Trophoblast cell (in vitro differentiated cells and primary cell): Measurements from ENCODE around the gene DCP1B.

Experiments used
- DNase-seq, 2 donors: peaks; one replicate each; pipeline ENCODE4 v3.0.0-alpha.2; 2016
- H2AFZ ChIP-seq: 2 replicates; pipeline ENCODE4 v1.6.1; 2013; ENCODE audit warnings: low read length, moderate library complexity, mild to moderate bottlenecking; ENCODE audit not compliant: insufficient read depth, poor library complexity
- H2AK5ac ChIP-seq: 2 replicates; pipeline ENCODE4 v1.6.1; 2013; ENCODE audit warnings: mild to moderate bottlenecking, low read length
- H2BK120ac ChIP-seq: 2 replicates; pipeline ENCODE4 v1.6.1; 2013; ENCODE audit warnings: low read length, mild to moderate bottlenecking, moderate library complexity; ENCODE audit not compliant: insufficient read depth, poor library complexity
- H2BK12ac ChIP-seq: 2 replicates; pipeline ENCODE4 v1.6.1; 2013; ENCODE audit warnings: mild to moderate bottlenecking, low read length, moderate library complexity
- H2BK5ac ChIP-seq: 2 replicates; pipeline ENCODE4 v1.6.1; 2013; ENCODE audit warnings: low read length, low read depth, moderate library complexity, mild to moderate bottlenecking; ENCODE audit not compliant: poor library complexity
- H3K14ac ChIP-seq: 2 replicates; pipeline ENCODE4 v1.6.1; 2013; ENCODE audit warnings: mild to moderate bottlenecking, low read length
- H3K18ac ChIP-seq: 2 replicates; pipeline ENCODE4 v1.6.1; 2013; ENCODE audit warnings: mild to moderate bottlenecking, low read length
- H3K23ac ChIP-seq: 2 replicates; pipeline ENCODE4 v1.6.1; 2013; ENCODE audit warnings: low read length
- H3K27ac ChIP-seq: 2 replicates; pipeline ENCODE4 v1.5.1; 2013; ENCODE audit warnings: low read depth, mild to moderate bottlenecking, inconsistent platforms, low read length, moderate library complexity
- H3K27me3 ChIP-seq: 2 replicates; pipeline ENCODE4 v1.6.1; 2013; ENCODE audit warnings: inconsistent platforms, mild to moderate bottlenecking, low read length, moderate library complexity; ENCODE audit not compliant: insufficient read depth
- H3K36me3 ChIP-seq, 2 experiments: 1 replicate in 1 of 2; 2 replicates in 1 of 2; pipeline ENCODE4 v1.6.1; 2013; ENCODE audit warnings: low read length in 2 of 2, mild to moderate bottlenecking in 2 of 2, moderate library complexity in 1 of 2; ENCODE audit not compliant: insufficient read depth in 2 of 2, control insufficient read depth in 1 of 2
- H3K4ac ChIP-seq: 2 replicates; pipeline ENCODE4 v1.6.1; 2013; ENCODE audit warnings: low read depth, mild to moderate bottlenecking, low read length, moderate library complexity
- H3K4me1 ChIP-seq, 2 experiments: 1 replicate in 1 of 2; 2 replicates in 1 of 2; pipeline ENCODE4 v1.6.1; 2013; ENCODE audit warnings: low read length in 2 of 2, mild to moderate bottlenecking in 2 of 2, moderate library complexity in 1 of 2; ENCODE audit not compliant: insufficient read depth in 2 of 2, control insufficient read depth in 1 of 2
- H3K4me2 ChIP-seq: 2 replicates; pipeline ENCODE4 v1.6.1; 2013; ENCODE audit warnings: inconsistent platforms, mild to moderate bottlenecking, low read length, moderate library complexity
- H3K4me3 ChIP-seq: 2 replicates; pipeline ENCODE4 v1.5.1; 2013; ENCODE audit warnings: mild to moderate bottlenecking, low read depth, low read length, inconsistent platforms
- H3K79me1 ChIP-seq: one replicate; pipeline ENCODE4 v1.6.1; 2013; ENCODE audit warnings: low read length
- H3K79me2 ChIP-seq: 2 replicates; pipeline ENCODE4 v1.6.1; 2013; ENCODE audit warnings: low read length, mild to moderate bottlenecking; ENCODE audit not compliant: control insufficient read depth, insufficient read depth, poor library complexity
- H3K9ac ChIP-seq: 2 replicates; pipeline ENCODE4 v1.6.1; 2013; ENCODE audit warnings: mild to moderate bottlenecking, low read length
- H3K9me3 ChIP-seq: 2 replicates; pipeline ENCODE4 v1.6.1; 2013; ENCODE audit warnings: low read depth, mild to moderate bottlenecking, control low read depth, inconsistent platforms, low read length; ENCODE audit not compliant: insufficient read depth
- H4K12ac ChIP-seq: 2 replicates; pipeline ENCODE4 v1.6.1; 2013; ENCODE audit warnings: low read depth, mild to moderate bottlenecking, low read length, moderate library complexity
- H4K8ac ChIP-seq: 2 replicates; pipeline ENCODE4 v1.6.1; 2013; ENCODE audit warnings: low read depth, mild to moderate bottlenecking, low read length, moderate library complexity
- H4K91ac ChIP-seq: one replicate; pipeline ENCODE4 v1.6.1; 2013; ENCODE audit warnings: low read depth, mild to moderate bottlenecking, low read length, moderate library complexity
- WGBS: extraction: QIAGEN DNeasy Blood & Tissue Kit; methylation state at CpG from one replicate; pipeline ENCODE4 v1.1.7; 2013; ENCODE audit warnings: missing lambda C conversion rate; ENCODE audit not compliant: insufficient read length, insufficient coverage; ENCODE audit errors: extremely low coverage; 5-methylcytosine and 5-hydroxymethylcytosine counted together

The DCP1B gene

GRCh38 chr12:1915082-1915968 lies 88.9 kb downstream of the DCP1B start:
- H3K9ac ChIP-seq: no peak overlapping the region
- H3K79me2 ChIP-seq: no peaks in the 10 kb centered on the region
- H3K23ac ChIP-seq: no peak overlapping the region
- no peak overlapping the region for H3K14ac ChIP-seq
- DNase-seq: no peak
- H3K9me3 ChIP-seq: no peaks in the 10 kb centered on the region
- H3K27me3 ChIP-seq: no peaks in the 10 kb centered on the region
- H2AK5ac ChIP-seq: no peak overlapping the region
- H4K91ac ChIP-seq: no peak overlapping the region
- H2BK5ac ChIP-seq: no peak overlapping the region
- H3K4me1 ChIP-seq: no peaks in the 10 kb centered on the region
- no peaks in the 10 kb centered on the region for H3K36me3 ChIP-seq
- no peak overlapping the region for H4K8ac ChIP-seq
- H3K4ac ChIP-seq: no peak overlapping the region
- no peak overlapping the region for H3K27ac ChIP-seq
- no peak overlapping the region for H2BK12ac ChIP-seq
- H3K79me1 ChIP-seq: no peaks in the 10 kb centered on the region
- no peak overlapping the region for H3K18ac ChIP-seq
- H4K12ac ChIP-seq: no peak overlapping the region
- no peak overlapping the region for H2BK120ac ChIP-seq
- WGBS: no CpG with 5 or more reads among the region's 18 CpGs
- no peak overlapping the region for H3K4me2 ChIP-seq
- no peak overlapping the region for H3K4me3 ChIP-seq
- no peak overlapping the region for H2AFZ ChIP-seq

- WGBS: no CpG with 5 or more reads among the region's 17 CpGs
- Histone ChIP-seq H2BK12ac (no peak overlapping the region), H3K36me3 (no peaks in the 10 kb centered on the region), H2BK5ac (no peak overlapping the region), H3K23ac (no peak overlapping the region), H3K9me3 (no peaks in the 10 kb centered on the region), H3K14ac (no peak overlapping the region), H3K18ac (no peak overlapping the region), H3K27me3 (no peaks in the 10 kb centered on the region), H4K8ac (no peak overlapping the region), H4K12ac (no peak overlapping the region), H2AFZ (no peak overlapping the region), H3K4me3 (no peak overlapping the region), H2BK120ac (no peak overlapping the region), H2AK5ac (no peak overlapping the region), H3K4me1 (no peaks in the 10 kb centered on the region), H3K27ac (no peak overlapping the region), H4K91ac (no peak overlapping the region), H3K79me1 (no peaks in the 10 kb centered on the region), H3K4me2 (no peak overlapping the region), H3K79me2 (no peaks in the 10 kb centered on the region), H3K4ac (no peak overlapping the region), H3K9ac (no peak overlapping the region)
- DNase-seq: no peak
Measured at GRCh38 chr12:1914114-1914911, 89.9 kb downstream of the DCP1B start.

GRCh38 chr12:1913377-1914113 lies 90.7 kb downstream of the DCP1B start:
- no peak for DNase-seq
- Histone ChIP-seq H3K4me2 (no peak overlapping the region), H4K12ac (no peak overlapping the region), H3K36me3 (no peaks in the 10 kb centered on the region), H2BK12ac (no peak overlapping the region), H3K4ac (no peak overlapping the region), H3K9ac (no peak overlapping the region), H3K23ac (no peak overlapping the region), H3K18ac (no peak overlapping the region), H2AK5ac (no peak overlapping the region), H3K79me1 (no peaks in the 10 kb centered on the region), H4K8ac (no peak overlapping the region), H4K91ac (no peak overlapping the region), H3K9me3 (peaks cover 1% of the 10 kb centered on the region), H3K27me3 (no peaks in the 10 kb centered on the region), H3K27ac (no peak overlapping the region), H2BK120ac (no peak overlapping the region), H3K4me3 (no peak overlapping the region), H3K79me2 (no peaks in the 10 kb centered on the region), H2AFZ (no peak overlapping the region), H3K14ac (no peak overlapping the region), H3K4me1 (no peaks in the 10 kb centered on the region), H2BK5ac (no peak overlapping the region)
- no CpG with 5 or more reads among the region's 12 CpGs for WGBS

- H3K79me1 ChIP-seq: no peaks in the 10 kb centered on the region
- H3K4me2 ChIP-seq: no peak overlapping the region
- H2BK5ac ChIP-seq: no peak overlapping the region
- H2AFZ ChIP-seq: no peak overlapping the region
- H3K9me3 ChIP-seq: peaks cover 1% of the 10 kb centered on the region
- no peak overlapping the region for H2AK5ac ChIP-seq
- H4K12ac ChIP-seq: no peak overlapping the region
- no peak overlapping the region for H2BK120ac ChIP-seq
- no peak overlapping the region for H4K8ac ChIP-seq
- no peak overlapping the region for H3K27ac ChIP-seq
- no peak overlapping the region for H3K18ac ChIP-seq
- H3K9ac ChIP-seq: no peak overlapping the region
- no CpG with 5 or more reads among the region's 18 CpGs for WGBS
- H3K4me1 ChIP-seq: no peaks in the 10 kb centered on the region
- H3K23ac ChIP-seq: no peak overlapping the region
- H3K79me2 ChIP-seq: no peaks in the 10 kb centered on the region
- no peak overlapping the region for H3K4ac ChIP-seq
- H4K91ac ChIP-seq: no peak overlapping the region
- H3K27me3 ChIP-seq: no peaks in the 10 kb centered on the region
- peak overlapping the region; percentile 47 for H3K4me3 ChIP-seq
- DNase-seq: peak; percentile 33 to 52
- no peak overlapping the region for H3K14ac ChIP-seq
- no peak overlapping the region for H2BK12ac ChIP-seq
- no peaks in the 10 kb centered on the region for H3K36me3 ChIP-seq
Measured at GRCh38 chr12:1912580-1913376, 91.5 kb downstream of the DCP1B start.
